Glutamatergic neuron (in vitro differentiated cells): ENCODE results near the gene ASCL5. TPM values are rescaled to one million over a fixed set of nuclear protein-coding genes. Genes with fewer than 3 reads are reported as not detected.

Source experiments
- DNase-seq: peaks from one replicate; pipeline ENCODE4 v3.0.0; 2022
- H3K27ac Mint-ChIP-seq: one replicate; pipeline ENCODE4 v1.8.0; 2020; ENCODE audit warnings: mild to moderate bottlenecking, mixed read lengths, inconsistent platforms; ENCODE audit not compliant: unreplicated experiment
- H3K27me3 Mint-ChIP-seq: one replicate; pipeline ENCODE4 v1.8.0; 2020; ENCODE audit warnings: mild to moderate bottlenecking, moderate library complexity, mixed read lengths, inconsistent platforms; ENCODE audit not compliant: unreplicated experiment
- H3K36me3 Mint-ChIP-seq: one replicate; pipeline ENCODE4 v1.8.0; 2020; ENCODE audit warnings: mild to moderate bottlenecking, mixed read lengths, inconsistent platforms; ENCODE audit not compliant: unreplicated experiment
- H3K4me1 Mint-ChIP-seq: one replicate; pipeline ENCODE4 v1.8.0; 2020; ENCODE audit warnings: mild to moderate bottlenecking, low read depth, mixed read lengths, inconsistent platforms; ENCODE audit not compliant: unreplicated experiment
- H3K4me3 Mint-ChIP-seq: one replicate; pipeline ENCODE4 v1.8.0; 2020; ENCODE audit warnings: mild to moderate bottlenecking, mixed read lengths, inconsistent platforms; ENCODE audit not compliant: unreplicated experiment
- H3K9me3 Mint-ChIP-seq: one replicate; pipeline ENCODE4 v1.8.0; 2020; ENCODE audit warnings: mild to moderate bottlenecking, moderate library complexity, mixed read lengths, inconsistent platforms; ENCODE audit not compliant: unreplicated experiment
- CTCF ChIP-seq: fragments of 200-600 bp; sonication (generic); IDR thresholded peaks from one replicate; pipeline ENCODE4 v1.5.0; 2021; ENCODE audit not compliant: partially characterized antibody, unreplicated experiment
- total RNA-seq: library from RNA; stranded (reverse); fragmentation: NEBNext Ultra II Directional; extraction: Animal tissue kit (Norgen Biotek cat#: 25700); gene quantifications from one replicate; pipeline ENCODE4 v1.2.1, GENCODE V29; 2021; ENCODE audit not compliant: unreplicated experiment

ASCL5 gene
- total RNA-seq, 1 donor from 2014 or later = not detected

- no peak for TF ChIP-seq CTCF
- Mint-ChIP-seq H3K36me3 (peaks cover 19% of the 10 kb centered on the region), H3K4me1 (peaks cover 10% of the 10 kb centered on the region), H3K4me3 (peak overlapping the region; percentile 96), H3K27ac (peak overlapping the region; percentile 98), H3K9me3 (peaks cover 4% of the 10 kb centered on the region), H3K27me3 (peaks cover 6% of the 10 kb centered on the region)
- no peak for DNase-seq
Observed at GRCh38 chr1:201153474-201154388, 26.7 kb upstream of the ASCL5 start.

DNA sequence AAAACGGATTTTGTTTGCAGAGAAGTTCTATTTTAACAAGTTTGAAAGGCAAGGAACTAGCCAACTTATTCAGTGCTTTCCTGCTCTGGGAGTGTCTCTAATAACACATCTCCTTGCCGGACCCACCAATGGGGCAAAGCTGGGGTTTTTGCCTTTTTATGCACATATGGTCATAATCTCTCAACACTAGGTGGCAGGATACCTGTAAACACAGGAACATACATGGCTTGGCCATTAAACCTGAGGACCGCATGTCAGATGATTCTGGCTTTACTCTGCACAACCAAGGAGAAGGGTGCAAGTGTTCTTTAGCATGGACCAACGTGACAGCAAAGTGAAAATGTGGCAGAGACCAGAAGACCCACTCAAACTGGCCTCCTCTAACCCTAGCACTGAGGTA is 22.4 kb upstream of the ASCL5 start:
- DNase-seq = no peak
- no peak overlapping the region for H3K27ac Mint-ChIP-seq
- H3K4me1 Mint-ChIP-seq = peaks cover 12% of the 10 kb centered on the region

DNA sequence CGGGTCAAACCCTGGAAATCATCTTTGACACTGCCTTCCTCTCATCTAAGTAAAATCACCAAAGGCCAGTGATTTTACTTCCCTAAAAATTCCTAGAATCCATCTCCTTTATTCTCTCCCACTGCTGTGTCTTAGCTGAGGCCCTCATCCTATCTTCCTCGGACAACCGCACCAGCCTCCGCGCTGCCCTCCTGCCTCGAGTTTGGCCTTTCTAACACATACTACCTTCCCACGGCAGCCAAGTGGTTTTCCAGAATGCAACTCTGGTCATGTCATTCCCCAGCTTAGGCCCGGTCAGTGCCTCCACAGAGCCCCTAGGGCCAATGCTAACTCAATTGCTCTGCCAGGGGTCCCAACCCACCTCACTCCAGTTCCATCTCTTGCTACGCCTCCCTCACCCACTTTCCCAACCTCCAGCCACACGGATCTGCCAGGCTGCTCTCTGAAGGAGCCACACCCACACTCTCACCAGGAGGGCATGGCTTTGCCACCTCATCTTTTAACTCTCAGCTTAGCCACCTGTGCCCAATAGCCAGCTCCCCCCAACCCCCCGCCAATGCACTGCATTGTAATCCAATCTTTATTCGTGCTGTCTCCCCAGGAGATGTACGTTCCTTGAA is 20.5 kb upstream of the ASCL5 start:
- no peak overlapping the region for H3K27ac Mint-ChIP-seq
- DNase-seq = no peak
- no peak overlapping the region for H3K4me3 Mint-ChIP-seq
- peaks cover 4% of the 10 kb centered on the region for H3K27me3 Mint-ChIP-seq
- peaks cover 14% of the 10 kb centered on the region for H3K4me1 Mint-ChIP-seq
- peaks cover 3% of the 10 kb centered on the region for H3K9me3 Mint-ChIP-seq
- TF ChIP-seq CTCF = no peak
- H3K36me3 Mint-ChIP-seq = peaks cover 5% of the 10 kb centered on the region

More for the DNA sequence above, 22.4 kb upstream of the ASCL5 start:
- Mint-ChIP-seq H3K36me3 (peaks cover 5% of the 10 kb centered on the region), H3K4me3 (no peak overlapping the region), H3K27me3 (peaks cover 9% of the 10 kb centered on the region), H3K9me3 (peaks cover 1% of the 10 kb centered on the region)
- no peak for TF ChIP-seq CTCF

- H3K9me3 Mint-ChIP-seq = peaks cover 2% of the 10 kb centered on the region
- no peak for TF ChIP-seq CTCF
- H3K4me3 Mint-ChIP-seq = no peak overlapping the region
- H3K27ac Mint-ChIP-seq = no peak overlapping the region
- H3K36me3 Mint-ChIP-seq = peaks cover 5% of the 10 kb centered on the region
- peaks cover 14% of the 10 kb centered on the region for H3K4me1 Mint-ChIP-seq
- H3K27me3 Mint-ChIP-seq = peaks cover 4% of the 10 kb centered on the region
- no peak for DNase-seq
Observed at GRCh38 chr1:201146626-201147390, 19.8 kb upstream of the ASCL5 start.
